ENCODE data around the gene FOXS1. TPM values are rescaled to one million over a fixed set of nuclear protein-coding genes. Genes with fewer than 3 reads are reported as not detected.

FOXS1 gene
- total and polyA plus RNA-seq, 3 donors from 2014 or later: 4.3 to 10.0 (median 4.4) TPM

DNA sequence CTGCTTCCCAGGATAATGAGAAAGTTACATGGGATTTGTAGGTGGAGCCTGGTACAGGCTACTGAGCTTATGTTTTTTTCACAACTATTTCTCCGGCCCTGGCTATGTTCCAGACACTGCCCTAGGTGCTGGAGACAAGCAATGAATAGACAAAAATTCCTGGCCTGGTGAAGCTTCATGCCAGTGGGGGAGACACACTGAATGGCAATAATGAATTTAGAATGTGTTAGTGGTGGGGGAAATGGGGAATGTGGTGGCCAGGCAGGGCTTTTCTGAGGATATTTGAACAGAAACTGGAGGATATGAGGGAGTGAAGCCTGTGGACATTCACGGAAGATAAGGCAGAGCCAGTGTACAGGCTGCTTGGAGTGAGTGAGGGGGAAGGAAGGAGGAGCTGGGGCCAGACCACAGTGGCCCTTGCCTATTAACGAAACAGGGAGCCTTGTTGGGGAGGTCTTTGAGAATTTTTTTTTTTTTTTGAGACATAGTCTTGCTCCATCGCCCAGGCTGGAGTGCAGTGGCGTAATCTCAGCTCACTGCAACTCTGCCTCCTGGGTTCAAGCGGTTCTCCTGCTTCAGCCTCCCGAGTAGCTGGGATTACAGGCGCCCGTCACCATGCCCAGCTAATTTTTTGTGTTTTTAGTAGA, 6.6 kb downstream of the FOXS1 start:
- H3K4me3 ChIP-seq: no peak overlapping the region
- intact Hi-C loops (cut with DNase I; ENCODE audit: low total_unique reads): no loop called here
- WGBS, 2 donors: 68 to 77% methylated on average over 9 of the region's 9 CpGs
- TF ChIP-seq POLR2A (IDR thresholded peaks at IDR 0.05): no peak
- TF ChIP-seq, protein P1, sequence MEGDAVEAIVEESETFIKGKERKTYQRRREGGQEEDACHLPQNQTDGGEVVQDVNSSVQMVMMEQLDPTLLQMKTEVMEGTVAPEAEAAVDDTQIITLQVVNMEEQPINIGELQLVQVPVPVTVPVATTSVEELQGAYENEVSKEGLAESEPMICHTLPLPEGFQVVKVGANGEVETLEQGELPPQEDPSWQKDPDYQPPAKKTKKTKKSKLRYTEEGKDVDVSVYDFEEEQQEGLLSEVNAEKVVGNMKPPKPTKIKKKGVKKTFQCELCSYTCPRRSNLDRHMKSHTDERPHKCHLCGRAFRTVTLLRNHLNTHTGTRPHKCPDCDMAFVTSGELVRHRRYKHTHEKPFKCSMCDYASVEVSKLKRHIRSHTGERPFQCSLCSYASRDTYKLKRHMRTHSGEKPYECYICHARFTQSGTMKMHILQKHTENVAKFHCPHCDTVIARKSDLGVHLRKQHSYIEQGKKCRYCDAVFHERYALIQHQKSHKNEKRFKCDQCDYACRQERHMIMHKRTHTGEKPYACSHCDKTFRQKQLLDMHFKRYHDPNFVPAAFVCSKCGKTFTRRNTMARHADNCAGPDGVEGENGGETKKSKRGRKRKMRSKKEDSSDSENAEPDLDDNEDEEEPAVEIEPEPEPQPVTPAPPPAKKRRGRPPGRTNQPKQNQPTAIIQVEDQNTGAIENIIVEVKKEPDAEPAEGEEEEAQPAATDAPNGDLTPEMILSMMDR (IDR thresholded peaks at IDR 0.05): no peak
- H3K36me3 ChIP-seq (ENCODE audit: low read depth, missing control alignments): no peaks in the 10 kb centered on the region
- H3K4me1 ChIP-seq: peaks cover 59% of the 10 kb centered on the region
- no peaks in the 10 kb centered on the region for H3K9me3 ChIP-seq
- H3K27me3 ChIP-seq: no peaks in the 10 kb centered on the region
- no peak overlapping the region for H3K27ac ChIP-seq
- DNase-seq: no peak

DNA sequence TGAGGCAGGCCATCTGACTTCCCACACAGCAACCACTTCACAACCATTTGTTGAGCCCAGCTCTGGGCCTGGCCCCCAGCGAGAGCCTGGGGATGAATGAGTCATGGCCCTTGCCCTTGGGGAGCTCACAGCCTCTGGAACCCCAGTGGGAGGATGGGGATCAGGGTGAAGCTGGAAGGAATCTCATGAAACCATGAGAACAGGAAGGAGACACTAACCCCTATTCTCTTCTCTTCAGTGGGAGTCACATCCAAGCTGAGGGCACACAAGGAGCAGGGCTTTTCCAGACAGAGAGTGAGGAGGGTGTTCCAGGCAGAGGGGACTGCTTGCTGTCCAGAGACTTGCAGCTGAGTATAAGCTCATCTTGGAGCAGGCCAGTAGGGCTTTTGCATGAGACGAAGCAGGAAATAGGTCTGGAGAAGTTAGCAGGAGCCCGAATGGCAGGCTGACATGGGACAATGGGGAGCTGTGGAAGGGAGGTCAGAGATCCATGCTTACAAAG, 7.5 kb downstream of the FOXS1 start:
- H3K9me3 ChIP-seq: no peaks in the 10 kb centered on the region
- H3K27ac ChIP-seq: peak overlapping the region in 1 of 2 donors; percentile 23
- H3K4me3 ChIP-seq: no peak overlapping the region
- no peaks in the 10 kb centered on the region for H3K36me3 ChIP-seq (ENCODE audit: low read depth, missing control alignments)
- no peaks in the 10 kb centered on the region for H3K27me3 ChIP-seq
- intact Hi-C loops (cut with DNase I; ENCODE audit: low total_unique reads): no loop called here
- peaks cover 61% of the 10 kb centered on the region for H3K4me1 ChIP-seq
- DNase-seq: no peak
- WGBS, 2 donors: 50 to 55% methylated on average over 3 of the region's 3 CpGs
- TF ChIP-seq, protein P1 (IDR thresholded peaks at IDR 0.05): no peak
- no peak for TF ChIP-seq POLR2A (IDR thresholded peaks at IDR 0.05)

DNA sequence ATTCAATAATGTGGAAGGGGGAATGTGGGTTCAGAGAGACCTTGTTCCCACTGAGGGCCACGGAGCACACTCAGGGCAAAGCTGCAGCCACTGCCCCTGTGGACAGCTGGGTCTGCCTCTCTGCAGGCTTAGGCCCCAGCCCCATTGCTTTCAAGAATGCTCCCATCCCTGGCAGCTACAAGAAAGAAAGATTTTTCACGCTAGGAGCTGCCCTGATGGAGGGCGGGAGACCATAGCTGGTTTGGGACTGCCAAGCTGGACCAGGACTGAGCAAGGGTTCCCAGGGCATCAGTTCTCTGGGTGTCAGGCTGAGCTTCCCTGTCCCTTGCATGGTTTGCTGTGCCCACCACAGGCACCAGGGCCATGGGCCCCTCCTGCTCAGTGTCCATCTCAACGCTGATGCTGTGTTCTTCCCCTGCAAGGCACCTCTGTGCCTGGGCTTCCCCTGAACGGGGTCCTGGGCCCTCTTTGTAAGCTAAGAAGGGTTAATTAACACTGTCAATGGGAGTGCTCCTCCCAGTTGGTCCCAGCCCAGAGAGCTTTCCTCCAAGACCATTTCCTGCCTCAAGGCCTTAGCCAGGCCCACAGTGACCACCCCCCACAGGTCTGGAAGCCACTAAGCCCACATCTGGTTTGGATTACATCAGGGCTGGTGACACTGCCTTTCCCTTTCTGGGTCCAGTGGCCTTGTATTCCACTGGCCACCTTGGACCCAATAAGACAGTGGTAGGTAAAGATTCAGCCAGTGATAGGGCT, 8.4 kb downstream of the FOXS1 start:
- no peak for DNase-seq
- Histone ChIP-seq H3K27me3 (no peaks in the 10 kb centered on the region), H3K4me1 (peaks cover 53% of the 10 kb centered on the region), H3K27ac (no peak overlapping the region), H3K9me3 (no peaks in the 10 kb centered on the region), H3K36me3 (ENCODE audit: low read depth, missing control alignments) (no peaks in the 10 kb centered on the region), H3K4me3 (no peak overlapping the region)
- intact Hi-C loops (cut with DNase I; ENCODE audit: low total_unique reads): no loop called here
- TF ChIP-seq POLR2A (IDR thresholded peaks at IDR 0.05): no peak
- TF ChIP-seq, protein P1 (IDR thresholded peaks at IDR 0.05): no peak
- 71 to 79% methylated on average over 1 to 5 of the region's 5 CpGs for WGBS, 2 donors

DNA sequence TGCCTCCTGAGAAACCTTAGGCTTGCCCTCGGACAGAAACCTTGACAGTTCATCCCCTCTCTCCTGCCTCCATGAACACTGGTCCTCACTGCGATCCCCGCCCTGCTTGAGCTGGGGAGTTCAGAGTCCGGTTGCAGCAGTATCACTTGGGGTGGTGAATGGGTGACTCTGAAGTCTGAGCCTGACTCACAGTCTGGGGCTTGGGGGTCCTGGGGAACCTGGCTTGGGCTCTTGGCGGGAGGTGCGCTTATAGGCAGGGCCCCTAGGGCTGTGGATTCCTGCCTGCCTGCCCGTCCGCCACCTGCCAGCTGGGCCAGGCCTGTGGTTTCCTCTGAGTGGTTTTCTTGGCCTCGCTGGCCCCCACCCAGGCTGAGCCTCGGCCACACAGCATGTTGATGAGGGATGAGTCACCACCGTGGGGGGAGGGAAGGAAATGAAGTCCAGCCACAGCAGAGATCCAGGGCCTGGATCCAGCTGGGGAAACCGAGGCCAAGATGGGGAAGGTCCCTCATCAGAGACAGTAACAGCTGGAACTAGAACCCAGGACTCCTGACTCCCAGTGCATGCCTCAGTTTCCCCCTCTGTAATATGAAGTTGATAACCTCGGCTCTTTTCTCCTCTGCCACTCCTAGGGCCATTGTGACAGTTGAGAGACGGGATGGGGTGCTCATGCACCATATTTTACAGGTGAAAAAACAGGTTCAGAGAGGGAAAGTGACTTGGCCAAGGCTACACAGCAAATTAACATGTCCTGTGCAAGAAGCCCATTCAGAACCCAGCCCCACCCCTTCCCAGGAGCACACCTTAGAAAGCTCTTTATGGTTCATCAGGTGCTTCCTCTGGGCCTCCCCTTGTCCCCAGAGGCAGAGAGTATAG, 9.2 kb downstream of the FOXS1 start:
- Histone ChIP-seq H3K36me3 (ENCODE audit: low read depth, missing control alignments) (no peaks in the 10 kb centered on the region), H3K9me3 (no peaks in the 10 kb centered on the region), H3K4me3 (no peak overlapping the region), H3K27me3 (no peaks in the 10 kb centered on the region), H3K27ac (peak overlapping the region in 1 of 2 donors; percentile 50), H3K4me1 (peaks cover 47% of the 10 kb centered on the region)
- TF ChIP-seq POLR2A (IDR thresholded peaks at IDR 0.05): no peak
- TF ChIP-seq, protein P1 (IDR thresholded peaks at IDR 0.05): no peak
- WGBS, 2 donors: 43 to 46% methylated on average over 10 to 14 of the region's 14 CpGs
- DNase-seq: peak; percentile 79
- intact Hi-C loops (cut with DNase I; ENCODE audit: low total_unique reads): no loop called here
